HG03139 (cell line): Measurements from ENCODE around the gene TFB2M.
"Not testable (repeated sequence)": the region's sequence is repeated elsewhere in the genome, so short reads cannot be mapped to it uniquely, and the experiment has no call there.

ENCODE experiments used
- ATAC-seq: cut with Tn5 transposase; IDR thresholded peaks from one replicate; pipeline ENCODE4 v1.9.1; 2021; ENCODE audit not compliant: unreplicated experiment

Gene TFB2M

DNA sequence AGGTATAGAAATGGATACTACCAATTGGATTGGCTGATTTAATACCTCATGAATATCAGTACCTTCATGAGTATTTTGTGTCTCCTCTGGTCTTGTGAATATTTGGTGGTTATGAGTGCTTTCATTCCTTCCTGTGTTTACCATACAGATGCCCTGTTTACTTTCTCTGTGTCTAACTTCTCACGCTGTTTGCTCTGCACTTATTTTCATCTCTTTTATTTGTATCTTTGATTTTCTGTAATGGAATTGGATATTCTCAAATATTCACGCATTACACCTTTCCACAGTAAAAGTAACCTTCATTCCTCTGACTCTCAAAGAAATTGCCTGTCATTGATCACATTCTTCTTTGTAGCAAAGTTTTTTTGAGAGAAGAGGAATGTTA lies 17.0 kb upstream of the TFB2M start:
- ATAC-seq: no peak

- no peak for ATAC-seq
Observed at GRCh38 chr1:246582301-246583055, 16.4 kb upstream of the TFB2M start.

- no peak for ATAC-seq
Observed at GRCh38 chr1:246580497-246581370, 14.7 kb upstream of the TFB2M start.

- ATAC-seq: peak; percentile 51
Observed at GRCh38 chr1:246579818-246580217, 13.8 kb upstream of the TFB2M start.

GRCh38 chr1:246577720-246578106 lies 11.7 kb upstream of the TFB2M start:
- no peak for ATAC-seq

- no peak for ATAC-seq
Observed at GRCh38 chr1:246577082-246577719, 11.1 kb upstream of the TFB2M start.

GRCh38 chr1:246576709-246577032 lies 10.6 kb upstream of the TFB2M start:
- ATAC-seq: no peak

GRCh38 chr1:246573491-246573890 lies 7.4 kb upstream of the TFB2M start:
- no peak for ATAC-seq

DNA sequence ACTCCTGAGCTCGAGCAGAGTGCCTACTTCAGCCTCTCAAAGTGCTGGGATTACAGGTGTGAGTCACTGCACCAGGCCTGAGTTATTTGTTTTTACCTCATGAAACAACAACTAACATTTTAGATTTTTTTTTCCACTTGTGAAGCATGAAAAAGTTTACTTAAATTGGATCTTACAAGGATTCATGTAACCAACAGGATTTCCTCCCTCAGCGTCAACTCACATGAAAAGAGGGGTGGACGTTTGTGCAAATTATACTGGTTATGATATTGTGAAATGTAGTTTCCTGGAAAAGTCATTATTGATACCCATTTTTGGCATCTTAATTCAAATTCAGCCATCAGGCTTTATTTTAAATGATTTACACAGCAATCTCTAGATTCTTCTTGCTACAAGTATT lies 6.7 kb upstream of the TFB2M start:
- ATAC-seq: no peak

DNA sequence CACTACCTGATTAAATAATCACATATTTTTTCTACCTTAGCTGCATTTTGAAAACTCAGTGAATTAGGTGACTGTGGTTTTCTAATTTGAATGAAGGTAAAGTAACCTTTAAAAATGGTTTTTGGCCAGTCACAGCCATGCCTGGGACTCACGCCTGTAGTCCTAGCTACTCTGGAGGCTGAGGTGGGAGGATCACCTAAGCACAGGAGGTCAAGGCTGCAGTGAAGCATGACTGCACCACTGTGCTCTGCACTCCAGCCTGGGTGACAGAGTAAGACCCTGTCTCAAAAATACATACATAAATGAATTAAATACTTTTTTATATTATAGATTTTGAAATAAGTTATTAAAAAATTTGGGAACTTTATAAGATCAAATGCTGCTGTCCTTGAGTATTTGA lies 5.9 kb upstream of the TFB2M start:
- ATAC-seq: no peak

- not testable (repeated sequence) for ATAC-seq
Observed at GRCh38 chr1:246571309-246571708, 5.2 kb upstream of the TFB2M start.

- ATAC-seq: no peak
Observed at GRCh38 chr1:246569248-246570238, 3.5 kb upstream of the TFB2M start.

GRCh38 chr1:246567646-246568235 lies 1.7 kb upstream of the TFB2M start:
- no peak for ATAC-seq

GRCh38 chr1:246566813-246567645 lies 968 bp upstream of the TFB2M start:
- peak; percentile 14 for ATAC-seq

GRCh38 chr1:246565751-246566127 lies 322 bp downstream of the TFB2M start:
- ATAC-seq: no peak

GRCh38 chr1:246564839-246565750 lies 966 bp downstream of the TFB2M start:
- ATAC-seq: no peak

DNA sequence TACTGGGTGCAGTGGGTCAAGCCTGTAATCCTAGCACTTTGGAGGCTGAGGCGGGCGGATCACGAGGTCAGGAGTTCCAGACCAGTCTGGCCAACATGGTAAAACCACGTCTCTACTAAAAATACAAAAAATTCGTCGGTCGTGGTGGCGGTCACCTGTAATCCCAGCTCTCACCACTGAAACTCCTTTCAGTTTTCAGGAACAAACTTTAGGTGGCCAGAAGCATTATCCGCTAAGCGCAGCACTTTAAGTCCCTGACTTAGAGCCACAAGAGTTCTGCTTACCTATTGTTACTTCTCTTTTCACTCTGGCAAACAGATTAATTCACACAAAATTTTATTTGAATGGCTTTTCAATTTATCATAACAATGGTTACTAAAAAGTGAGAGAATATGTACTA lies 5.2 kb downstream of the TFB2M start:
- not testable (repeated sequence) for ATAC-seq

GRCh38 chr1:246559310-246559709 lies 6.8 kb downstream of the TFB2M start:
- no peak for ATAC-seq
